Erythroblast (primary cell): ENCODE results near the gene ICA1.

Source experiments
- GATA1 ChIP-seq: IDR thresholded peaks from 2 replicates; pipeline ENCODE4 v1.6.1; 2011; ENCODE audit warnings: low read depth, mild to moderate bottlenecking, control low read depth, low read length, moderate library complexity
- POLR2A ChIP-seq: IDR thresholded peaks from 2 replicates; pipeline ENCODE4 v1.6.1; 2011; ENCODE audit warnings: mild to moderate bottlenecking, low read length

- TF ChIP-seq POLR2A (no peak), GATA1 (no peak)
Measured at GRCh38 chr7:8165150-8165549, 96.8 kb downstream of the ICA1 start.
